ENCODE data around the gene HGD. TPM values are rescaled to one million over a fixed set of nuclear protein-coding genes. Genes with fewer than 3 reads are reported as not detected.
"Not testable (repeated sequence)": the region's sequence is repeated elsewhere in the genome, so short reads cannot be mapped to it uniquely, and the experiment has no call there.

HGD gene
- total RNA-seq, 2 experiments from 2014 or later, result 0.20 to 0.35 TPM

GRCh38 chr3:120684896-120685295, 2.9 kb upstream of the HGD start:
- H3K27ac Mint-ChIP-seq, result no peak overlapping the region
- H3K4me1 Mint-ChIP-seq, result no peaks in the 10 kb centered on the region
- DNase-seq, result no peak
- no peak overlapping the region for H3K4me3 Mint-ChIP-seq
- H3K36me3 Mint-ChIP-seq, result peaks cover 4% of the 10 kb centered on the region
- no peaks in the 10 kb centered on the region for H3K9me3 Mint-ChIP-seq
- no peaks in the 10 kb centered on the region for H3K27me3 Mint-ChIP-seq

GRCh38 chr3:120683671-120684301, 1.7 kb upstream of the HGD start:
- Mint-ChIP-seq H3K27me3 (no peaks in the 10 kb centered on the region), H3K4me3 (no peak overlapping the region), H3K36me3 (no peaks in the 10 kb centered on the region), H3K27ac (no peak overlapping the region), H3K9me3 (no peaks in the 10 kb centered on the region), H3K4me1 (no peaks in the 10 kb centered on the region)
- DNase-seq, result no peak

- Mint-ChIP-seq H3K4me1 (peaks cover 3% of the 10 kb centered on the region), H3K4me3 (no peak overlapping the region), H3K27ac (no peak overlapping the region), H3K9me3 (no peaks in the 10 kb centered on the region), H3K27me3 (no peaks in the 10 kb centered on the region), H3K36me3 (no peaks in the 10 kb centered on the region)
- DNase-seq, result no peak
Observed at GRCh38 chr3:120683213-120683612, 1.2 kb upstream of the HGD start.

GRCh38 chr3:120681506-120682038, 467 bp downstream of the HGD start:
- Mint-ChIP-seq H3K36me3 (peaks cover 4% of the 10 kb centered on the region), H3K4me3 (no peak overlapping the region), H3K27ac (no peak overlapping the region), H3K4me1 (peaks cover 4% of the 10 kb centered on the region), H3K27me3 (peaks cover 4% of the 10 kb centered on the region), H3K9me3 (peaks cover 7% of the 10 kb centered on the region)
- DNase-seq, result no peak

- H3K36me3 Mint-ChIP-seq, result peaks cover 4% of the 10 kb centered on the region
- DNase-seq, result no peak
- H3K9me3 Mint-ChIP-seq, result peaks cover 8% of the 10 kb centered on the region
- no peak overlapping the region for H3K27ac Mint-ChIP-seq
- no peak overlapping the region for H3K4me3 Mint-ChIP-seq
- H3K27me3 Mint-ChIP-seq, result peaks cover 4% of the 10 kb centered on the region
- H3K4me1 Mint-ChIP-seq, result peaks cover 4% of the 10 kb centered on the region
Observed at GRCh38 chr3:120681018-120681417, 1.0 kb downstream of the HGD start.

GRCh38 chr3:120680193-120680894, 1.7 kb downstream of the HGD start:
- Mint-ChIP-seq H3K36me3 (peaks cover 4% of the 10 kb centered on the region), H3K27ac (no peak overlapping the region), H3K4me3 (no peak overlapping the region), H3K4me1 (peaks cover 4% of the 10 kb centered on the region), H3K27me3 (peaks cover 4% of the 10 kb centered on the region), H3K9me3 (peaks cover 8% of the 10 kb centered on the region)
- DNase-seq, result no peak

- peaks cover 4% of the 10 kb centered on the region for H3K4me1 Mint-ChIP-seq
- H3K4me3 Mint-ChIP-seq, result no peak overlapping the region
- peaks cover 8% of the 10 kb centered on the region for H3K9me3 Mint-ChIP-seq
- peaks cover 4% of the 10 kb centered on the region for H3K36me3 Mint-ChIP-seq
- H3K27ac Mint-ChIP-seq, result no peak overlapping the region
- peaks cover 4% of the 10 kb centered on the region for H3K27me3 Mint-ChIP-seq
- DNase-seq, result no peak
Observed at GRCh38 chr3:120678984-120679383, 3.1 kb downstream of the HGD start.

- no peak for DNase-seq
- peaks cover 4% of the 10 kb centered on the region for H3K27me3 Mint-ChIP-seq
- no peak overlapping the region for H3K27ac Mint-ChIP-seq
- no peak overlapping the region for H3K4me3 Mint-ChIP-seq
- peaks cover 4% of the 10 kb centered on the region for H3K4me1 Mint-ChIP-seq
- H3K36me3 Mint-ChIP-seq, result peaks cover 4% of the 10 kb centered on the region
- H3K9me3 Mint-ChIP-seq, result peaks cover 8% of the 10 kb centered on the region
Observed at GRCh38 chr3:120678331-120678947, 3.6 kb downstream of the HGD start.

GRCh38 chr3:120677193-120677592, 4.8 kb downstream of the HGD start:
- not testable (repeated sequence) for H3K27ac Mint-ChIP-seq, H3K9me3 Mint-ChIP-seq, H3K36me3 Mint-ChIP-seq, DNase-seq, H3K4me3 Mint-ChIP-seq, H3K4me1 Mint-ChIP-seq, H3K27me3 Mint-ChIP-seq

GRCh38 chr3:120673116-120673515, 8.9 kb downstream of the HGD start:
- Mint-ChIP-seq H3K36me3 (peaks cover 4% of the 10 kb centered on the region), H3K27me3 (peaks cover 4% of the 10 kb centered on the region), H3K9me3 (peaks cover 8% of the 10 kb centered on the region), H3K4me3 (no peak overlapping the region), H3K27ac (no peak overlapping the region), H3K4me1 (no peaks in the 10 kb centered on the region)
- no peak for DNase-seq

- Mint-ChIP-seq H3K4me1 (no peaks in the 10 kb centered on the region), H3K4me3 (no peak overlapping the region), H3K27me3 (no peaks in the 10 kb centered on the region), H3K9me3 (no peaks in the 10 kb centered on the region), H3K27ac (no peak overlapping the region), H3K36me3 (no peaks in the 10 kb centered on the region)
- DNase-seq, result no peak
Observed at GRCh38 chr3:120670576-120670975, 11.5 kb downstream of the HGD start.

- H3K27me3 Mint-ChIP-seq, result no peaks in the 10 kb centered on the region
- H3K36me3 Mint-ChIP-seq, result no peaks in the 10 kb centered on the region
- H3K4me3 Mint-ChIP-seq, result no peak overlapping the region
- H3K9me3 Mint-ChIP-seq, result no peaks in the 10 kb centered on the region
- DNase-seq, result no peak
- H3K27ac Mint-ChIP-seq, result no peak overlapping the region
- no peaks in the 10 kb centered on the region for H3K4me1 Mint-ChIP-seq
Observed at GRCh38 chr3:120664926-120665325, 17.1 kb downstream of the HGD start.

- H3K27ac Mint-ChIP-seq, result no peak overlapping the region
Observed at GRCh38 chr3:120661945-120662344, 20.1 kb downstream of the HGD start.

GRCh38 chr3:120661106-120661905, 20.7 kb downstream of the HGD start:
- Mint-ChIP-seq H3K9me3 (no peaks in the 10 kb centered on the region), H3K36me3 (peaks cover 4% of the 10 kb centered on the region), H3K27me3 (no peaks in the 10 kb centered on the region), H3K4me3 (no peak overlapping the region), H3K27ac (no peak overlapping the region), H3K4me1 (no peaks in the 10 kb centered on the region)
- no peak for DNase-seq

More at GRCh38 chr3:120661945-120662344, 20.1 kb downstream of the HGD start:
- peaks cover 4% of the 10 kb centered on the region for H3K36me3 Mint-ChIP-seq
- H3K4me1 Mint-ChIP-seq, result no peaks in the 10 kb centered on the region
- DNase-seq, result no peak
- H3K9me3 Mint-ChIP-seq, result no peaks in the 10 kb centered on the region
- H3K27me3 Mint-ChIP-seq, result no peaks in the 10 kb centered on the region
- no peak overlapping the region for H3K4me3 Mint-ChIP-seq

GRCh38 chr3:120659834-120660233, 22.2 kb downstream of the HGD start:
- H3K9me3 Mint-ChIP-seq, result no peaks in the 10 kb centered on the region

More at GRCh38 chr3:120659834-120660233, 22.2 kb downstream of the HGD start:
- Mint-ChIP-seq H3K27ac (no peak overlapping the region), H3K4me1 (no peaks in the 10 kb centered on the region), H3K4me3 (no peak overlapping the region), H3K36me3 (peaks cover 4% of the 10 kb centered on the region), H3K27me3 (no peaks in the 10 kb centered on the region)
- DNase-seq, result no peak

Data from activated naive CD8-positive, alpha-beta T cell treated with anti-CD3 and anti-CD28 coated beads for 36 hours (primary cell).